Spinal cord (tissue), 10 donors: ENCODE results near the gene SRXN1. TPM values are rescaled to one million over a fixed set of nuclear protein-coding genes. Genes with fewer than 3 reads are reported as not detected.

ENCODE experiments used
- DNase-seq, 6 donors: peaks; one replicate each; pipeline versions ENCODE4 v3.0.0 to v3.0.0-alpha.2; 2013 to 2015; ENCODE audit warnings: low spot score in 6 of 6, low read depth in 4 of 6
- H3K27ac ChIP-seq: one replicate; pipeline ENCODE4 v1.5.1; 2013; ENCODE audit warnings: low read depth, low read length, control low read depth
- H3K27me3 ChIP-seq: one replicate; pipeline ENCODE4 v1.6.1; 2013; ENCODE audit warnings: low read length; ENCODE audit not compliant: control insufficient read depth, insufficient read depth
- H3K36me3 ChIP-seq: one replicate; pipeline ENCODE4 v1.6.1; 2013; ENCODE audit warnings: low read length; ENCODE audit not compliant: control insufficient read depth, insufficient read depth
- H3K4me1 ChIP-seq: one replicate; pipeline ENCODE4 v1.6.1; 2013; ENCODE audit warnings: low read length; ENCODE audit not compliant: control insufficient read depth, insufficient read depth
- H3K4me3 ChIP-seq: one replicate; pipeline ENCODE4 v1.5.1; 2013; ENCODE audit warnings: low read depth, low read length, control low read depth
- H3K9me3 ChIP-seq: one replicate; pipeline ENCODE4 v1.6.1; 2013; ENCODE audit warnings: low read length; ENCODE audit not compliant: control insufficient read depth, insufficient read depth
- WGBS: methylation state at CpG from one replicate; pipeline ENCODE4 v1.1.5; 2013; ENCODE audit warnings: missing lambda C conversion rate; ENCODE audit not compliant: insufficient coverage; 5-methylcytosine and 5-hydroxymethylcytosine counted together
- polyA plus RNA-seq, 2 donors: library from polyadenylated mRNA; unstranded; fragments of 120-200 nt; gene quantifications; one replicate each; pipeline ENCODE4 v1.2.1, GENCODE V29; 2013; ENCODE audit not compliant: insufficient read length in 2 of 2
- total RNA-seq, 2 donors: library from RNA; depleted of rRNA in 1 of 2; stranded (reverse); fragments of 120-200 nt in 1 of 2; fragments of >200 nt in 1 of 2; gene quantifications; one replicate each; pipeline versions ENCODE4 v1.2.3 to v1.2.4, GENCODE V29; 2013 to 2014
- donor health status: healthy.

The SRXN1 gene
- total and polyA plus RNA-seq, 4 donors, result 20.3 to 23.8 (median 21.5) TPM

- H3K36me3 ChIP-seq, result peaks cover 11% of the 10 kb centered on the region
- H3K27ac ChIP-seq, result no peak overlapping the region
- H3K4me3 ChIP-seq, result no peak overlapping the region
- 23% methylated on average over 7 of the region's 9 CpGs for WGBS
- DNase-seq, result peak in 2 of 6 donors; percentile 65 to 79
- peaks cover 28% of the 10 kb centered on the region for H3K27me3 ChIP-seq
- H3K4me1 ChIP-seq, result peaks cover 29% of the 10 kb centered on the region
- no peaks in the 10 kb centered on the region for H3K9me3 ChIP-seq
Observed at GRCh38 chr20:667351-668034, 14.5 kb upstream of the SRXN1 start.

GRCh38 chr20:666877-667276 is 13.9 kb upstream of the SRXN1 start:
- Histone ChIP-seq H3K27me3 (peaks cover 35% of the 10 kb centered on the region), H3K4me3 (no peak overlapping the region), H3K9me3 (no peaks in the 10 kb centered on the region), H3K4me1 (peaks cover 29% of the 10 kb centered on the region), H3K27ac (no peak overlapping the region), H3K36me3 (peaks cover 15% of the 10 kb centered on the region)
- 56% methylated on average over 4 of the region's 4 CpGs for WGBS
- no peak for DNase-seq

GRCh38 chr20:665276-665675 is 12.3 kb upstream of the SRXN1 start:
- DNase-seq, result no peak
- Histone ChIP-seq H3K36me3 (peaks cover 15% of the 10 kb centered on the region), H3K4me1 (peaks cover 27% of the 10 kb centered on the region), H3K27me3 (peaks cover 40% of the 10 kb centered on the region), H3K4me3 (no peak overlapping the region), H3K9me3 (no peaks in the 10 kb centered on the region), H3K27ac (no peak overlapping the region)
- WGBS, result 0% methylated on average over 1 of the region's 6 CpGs

- Histone ChIP-seq H3K27ac (no peak overlapping the region), H3K4me3 (no peak overlapping the region), H3K9me3 (no peaks in the 10 kb centered on the region), H3K4me1 (peaks cover 20% of the 10 kb centered on the region), H3K27me3 (peaks cover 40% of the 10 kb centered on the region), H3K36me3 (peaks cover 15% of the 10 kb centered on the region)
- 54% methylated on average over 13 of the region's 13 CpGs for WGBS
- DNase-seq, result no peak
Observed at GRCh38 chr20:664576-664975, 11.6 kb upstream of the SRXN1 start.

- H3K27ac ChIP-seq, result no peak overlapping the region
- no peak for DNase-seq
- WGBS, result 8% methylated on average over 52 of the region's 60 CpGs
- H3K9me3 ChIP-seq, result no peaks in the 10 kb centered on the region
- H3K4me3 ChIP-seq, result no peak overlapping the region
- H3K27me3 ChIP-seq, result peaks cover 40% of the 10 kb centered on the region
- peaks cover 16% of the 10 kb centered on the region for H3K4me1 ChIP-seq
- peaks cover 12% of the 10 kb centered on the region for H3K36me3 ChIP-seq
Observed at GRCh38 chr20:664151-664550, 11.2 kb upstream of the SRXN1 start.

- Histone ChIP-seq H3K4me1 (peaks cover 16% of the 10 kb centered on the region), H3K27me3 (peaks cover 40% of the 10 kb centered on the region), H3K9me3 (no peaks in the 10 kb centered on the region), H3K27ac (no peak overlapping the region), H3K36me3 (peaks cover 12% of the 10 kb centered on the region), H3K4me3 (no peak overlapping the region)
- WGBS, result 20% methylated on average over 84 of the region's 84 CpGs
- DNase-seq, result peak in 2 of 6 donors; percentile 55 to 59
Observed at GRCh38 chr20:663315-664090, 10.5 kb upstream of the SRXN1 start.

- peaks cover 16% of the 10 kb centered on the region for H3K4me1 ChIP-seq
- H3K4me3 ChIP-seq, result no peak overlapping the region
- peaks cover 12% of the 10 kb centered on the region for H3K36me3 ChIP-seq
- WGBS, result 60% methylated on average over 4 of the region's 16 CpGs
- peaks cover 42% of the 10 kb centered on the region for H3K27me3 ChIP-seq
- no peak overlapping the region for H3K27ac ChIP-seq
- no peaks in the 10 kb centered on the region for H3K9me3 ChIP-seq
- DNase-seq, result no peak
Observed at GRCh38 chr20:662277-663192, 9.5 kb upstream of the SRXN1 start.

GRCh38 chr20:661474-662270 is 8.7 kb upstream of the SRXN1 start:
- no peak for DNase-seq
- Histone ChIP-seq H3K27ac (no peak overlapping the region), H3K9me3 (no peaks in the 10 kb centered on the region), H3K4me1 (peaks cover 16% of the 10 kb centered on the region), H3K27me3 (peaks cover 42% of the 10 kb centered on the region), H3K4me3 (no peak overlapping the region), H3K36me3 (peaks cover 12% of the 10 kb centered on the region)
- WGBS, result 17% methylated on average over 23 of the region's 29 CpGs
